Cardiac muscle cell (in vitro differentiated cells and primary cell): ENCODE data around the gene KCNJ12. TPM values are rescaled to one million over a fixed set of nuclear protein-coding genes. Genes with fewer than 3 reads are reported as not detected.

Experiments
- DNase-seq, 2 donors: peaks; one replicate each; pipeline versions ENCODE4 v3.0.0 to v3.0.0-alpha.2; 2010 to 2017; ENCODE audit warnings: low read depth in 1 of 2, low spot score in 1 of 2
- H3K27ac ChIP-seq: fragments of 200-600 bp; sonication (generic); 2 replicates; pipeline ENCODE4 v1.5.1; 2016
- H3K27me3 ChIP-seq: fragments of 200-600 bp; sonication (generic); 2 replicates; pipeline ENCODE4 v1.6.0; 2016; ENCODE audit warnings: control low read depth
- H3K36me3 ChIP-seq: fragments of 200-600 bp; sonication (generic); 2 replicates; pipeline ENCODE4 v1.5.1; 2016; ENCODE audit warnings: control low read depth
- H3K4me1 ChIP-seq: fragments of 200-600 bp; sonication (generic); 2 replicates; pipeline ENCODE4 v1.8.1; 2017; ENCODE audit warnings: low read depth, mild to moderate bottlenecking, mixed run types
- H3K4me3 ChIP-seq: fragments of 200-600 bp; sonication (generic); 2 replicates; pipeline ENCODE4 v1.5.1; 2016; ENCODE audit warnings: mild to moderate bottlenecking
- H3K9me3 ChIP-seq: fragments of 200-600 bp; sonication (generic); 2 replicates; pipeline ENCODE4 v1.5.1; 2017; ENCODE audit warnings: low read depth, mild to moderate bottlenecking, control low read depth
- CTCF ChIP-seq: IDR thresholded peaks from 2 replicates; pipeline ENCODE4 v1.5.1; 2012; ENCODE audit warnings: low read depth, mild to moderate bottlenecking, low read length
- polyA plus RNA-seq: library from polyadenylated mRNA; unstranded; fragments of >200 nt; fragmentation: Nextera tagmentation; extraction: Ambion mirVana; gene quantifications from 2 replicates; pipeline ENCODE4 v1.2.1, GENCODE V29; 2016
- total RNA-seq: library from RNA; depleted of rRNA; stranded (reverse); fragments of >200 nt; gene quantifications from 2 replicates; pipeline ENCODE4 v1.2.3, GENCODE V29; 2016

Gene KCNJ12
- total and polyA plus RNA-seq, 2 experiments from 2014 or later, result 5.9 to 13.4 TPM

GRCh38 chr17:21359483-21359840 lies 16.7 kb upstream of the KCNJ12 start:
- no peak for DNase-seq
- peak overlapping the region; percentile 34 for H3K27ac ChIP-seq
- no peak for TF ChIP-seq CTCF
- H3K36me3 ChIP-seq, result no peaks in the 10 kb centered on the region
- no peak overlapping the region for H3K4me3 ChIP-seq
- peaks cover 51% of the 10 kb centered on the region for H3K4me1 ChIP-seq
- no peaks in the 10 kb centered on the region for H3K27me3 ChIP-seq
- no peaks in the 10 kb centered on the region for H3K9me3 ChIP-seq

- H3K27me3 ChIP-seq, result no peaks in the 10 kb centered on the region
- no peak for TF ChIP-seq CTCF
- H3K36me3 ChIP-seq, result no peaks in the 10 kb centered on the region
- H3K4me1 ChIP-seq, result peaks cover 45% of the 10 kb centered on the region
- H3K27ac ChIP-seq, result no peak overlapping the region
- no peak overlapping the region for H3K4me3 ChIP-seq
- DNase-seq, result no peak
- no peaks in the 10 kb centered on the region for H3K9me3 ChIP-seq
Observed at GRCh38 chr17:21360048-21360447, 16.1 kb upstream of the KCNJ12 start.

GRCh38 chr17:21361020-21361809 lies 14.9 kb upstream of the KCNJ12 start:
- Histone ChIP-seq H3K36me3 (no peaks in the 10 kb centered on the region), H3K27me3 (no peaks in the 10 kb centered on the region), H3K9me3 (no peaks in the 10 kb centered on the region), H3K4me3 (no peak overlapping the region), H3K4me1 (peaks cover 42% of the 10 kb centered on the region), H3K27ac (no peak overlapping the region)
- TF ChIP-seq CTCF, result no peak
- no peak for DNase-seq

GRCh38 chr17:21362331-21362931 lies 13.7 kb upstream of the KCNJ12 start:
- Histone ChIP-seq H3K4me1 (peaks cover 39% of the 10 kb centered on the region), H3K9me3 (no peaks in the 10 kb centered on the region), H3K36me3 (no peaks in the 10 kb centered on the region), H3K4me3 (no peak overlapping the region), H3K27ac (no peak overlapping the region), H3K27me3 (no peaks in the 10 kb centered on the region)
- no peak for DNase-seq
- no peak for TF ChIP-seq CTCF

GRCh38 chr17:21363776-21364642 lies 12.1 kb upstream of the KCNJ12 start:
- Histone ChIP-seq H3K27me3 (no peaks in the 10 kb centered on the region), H3K4me3 (no peak overlapping the region), H3K36me3 (no peaks in the 10 kb centered on the region), H3K4me1 (peaks cover 23% of the 10 kb centered on the region), H3K9me3 (no peaks in the 10 kb centered on the region), H3K27ac (no peak overlapping the region)
- TF ChIP-seq CTCF, result no peak
- DNase-seq, result no peak
